Epithelial cell of esophagus (primary cell): Measurements from ENCODE around the gene EDDM3A.

ENCODE experiments used
- DNase-seq: peaks from one replicate; pipeline ENCODE4 v3.0.0; 2010; ENCODE audit warnings: low read depth
- H3K4me3 ChIP-seq: 2 replicates; pipeline ENCODE4 v1.5.1; 2011; ENCODE audit warnings: mild to moderate bottlenecking, low read length, control low read depth
- CTCF ChIP-seq: IDR thresholded peaks from 2 replicates; pipeline ENCODE4 v1.5.1; 2011; ENCODE audit warnings: low read depth, mild to moderate bottlenecking, low read length, control low read depth, inconsistent platforms; ENCODE audit not compliant: insufficient read depth; ENCODE audit errors: missing control alignments

Gene EDDM3A

GRCh38 chr14:20706657-20707355 lies 38.9 kb upstream of the EDDM3A start:
- DNase-seq: peak; percentile 51
- H3K4me3 ChIP-seq: no peak overlapping the region
- no peak for TF ChIP-seq CTCF

- no peak for TF ChIP-seq CTCF
- no peak overlapping the region for H3K4me3 ChIP-seq
- DNase-seq: peak; percentile 82
Measured at GRCh38 chr14:20707622-20708021, 38.1 kb upstream of the EDDM3A start.

- no peak for TF ChIP-seq CTCF
Measured at GRCh38 chr14:20711261-20711660, 34.4 kb upstream of the EDDM3A start.

GRCh38 chr14:20711685-20712084 lies 34.0 kb upstream of the EDDM3A start:
- no peak for TF ChIP-seq CTCF
- no peak for DNase-seq

More at GRCh38 chr14:20711261-20711660, 34.4 kb upstream of the EDDM3A start:
- no peak for DNase-seq
- no peak overlapping the region for H3K4me3 ChIP-seq

GRCh38 chr14:20712904-20713303 lies 32.8 kb upstream of the EDDM3A start:
- peak; percentile 48 for DNase-seq
- no peak overlapping the region for H3K4me3 ChIP-seq
- no peak for TF ChIP-seq CTCF

More at GRCh38 chr14:20711685-20712084, 34.0 kb upstream of the EDDM3A start:
- H3K4me3 ChIP-seq: no peak overlapping the region

- no peak overlapping the region for H3K4me3 ChIP-seq
- no peak for TF ChIP-seq CTCF
- DNase-seq: peak; percentile 88
Measured at GRCh38 chr14:20714593-20715250, 31.0 kb upstream of the EDDM3A start.

GRCh38 chr14:20719777-20720176 lies 25.9 kb upstream of the EDDM3A start:
- TF ChIP-seq CTCF: no peak
- no peak overlapping the region for H3K4me3 ChIP-seq
- peak; percentile 71 for DNase-seq
